ENCODE data around the gene PROCA1.

GRCh38 chr17:28718333-28719020 lies 6.8 kb upstream of the PROCA1 start:
- TF ChIP-seq PHF8 (conservative IDR thresholded peaks at IDR 0.05; ENCODE audit: low read depth, low read length) (no peak), YY1 (IDR thresholded peaks at IDR 0.05; ENCODE audit: low read depth, low read length) (no peak), CEBPB (IDR thresholded peaks at IDR 0.05; ENCODE audit: low read depth, low read length) (no peak), CTCF (IDR thresholded peaks at IDR 0.05; ENCODE audit: control extremely low read depth in 1 of 3, insufficient read depth in 1 of 3, low read depth in 1 of 3, low read length in 3 of 3) (no peak), HDAC6 (IDR thresholded peaks at IDR 0.05; ENCODE audit: low read depth, low read length) (no peak), KDM5A (IDR thresholded peaks at IDR 0.05; ENCODE audit: low read length) (no peak), POLR2AphosphoS5 (IDR thresholded peaks at IDR 0.05; ENCODE audit: low read depth, low read length) (no peak; the same call in 1 of the 2 replicates), POLR2A (IDR thresholded peaks at IDR 0.05; ENCODE audit: control extremely low read depth in 1 of 2, low read depth in 2 of 2, low read length in 2 of 2) (peak in 1 of 2 experiments; percentile 49; a peak in 2 of 3 replicates), GABPA (IDR thresholded peaks at IDR 0.05; ENCODE audit: borderline replicate concordance, insufficient read depth, low read length) (no peak), CHD2 (IDR thresholded peaks at IDR 0.05; ENCODE audit: low read length) (no peak)
